Amniotic epithelial cell (primary cell): Measurements from ENCODE around the gene C2CD2.

Experiments used
- DNase-seq: peaks from one replicate; pipeline ENCODE4 v3.0.0-alpha.2; 2010; ENCODE audit warnings: low read depth

Gene C2CD2

DNA sequence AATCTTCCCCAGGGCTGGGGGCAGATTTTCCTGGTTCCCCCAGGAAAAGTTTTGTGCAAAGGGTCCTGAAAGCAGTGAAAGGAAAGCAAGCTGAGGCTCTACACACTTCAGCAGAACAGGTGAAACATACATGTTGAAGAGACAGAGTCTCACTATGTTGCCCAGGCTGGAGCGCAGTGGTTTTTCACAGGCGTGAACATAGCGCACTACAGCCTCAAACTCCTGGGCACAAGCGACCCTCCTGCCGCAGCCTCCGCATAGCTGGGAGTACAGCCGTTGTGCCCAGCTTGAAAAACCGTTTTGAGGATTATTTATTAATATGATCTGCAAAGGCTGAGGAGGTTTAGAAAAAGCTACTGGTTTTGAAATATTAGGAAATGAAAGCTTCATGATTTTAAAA lies 86.5 kb downstream of the C2CD2 start:
- no peak for DNase-seq

DNA sequence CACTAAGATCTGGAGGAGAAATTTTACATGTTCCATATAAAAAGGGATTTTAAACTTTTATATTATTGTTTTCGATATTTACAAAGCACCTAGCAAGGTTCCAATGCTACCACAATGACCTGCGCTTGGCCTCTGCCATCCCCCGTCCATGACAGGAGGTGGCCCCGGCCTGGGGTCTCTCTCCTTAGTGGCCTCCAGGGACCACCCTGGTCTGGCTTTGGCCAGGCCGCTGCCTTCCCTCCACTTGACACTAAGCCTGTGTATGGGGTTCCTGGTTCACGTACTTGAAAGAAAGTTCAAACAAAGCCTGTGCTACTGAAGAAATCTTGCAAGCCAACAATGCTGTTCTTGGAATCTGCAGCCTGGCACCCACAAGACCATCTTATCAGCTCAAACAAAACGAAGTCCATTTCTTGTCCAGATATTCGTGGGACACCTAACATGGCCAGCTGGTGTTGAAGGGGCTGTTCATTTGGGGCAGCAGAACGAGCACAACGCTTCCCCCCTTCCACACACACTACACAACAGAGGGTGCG lies 87.5 kb downstream of the C2CD2 start:
- DNase-seq = no peak

DNA sequence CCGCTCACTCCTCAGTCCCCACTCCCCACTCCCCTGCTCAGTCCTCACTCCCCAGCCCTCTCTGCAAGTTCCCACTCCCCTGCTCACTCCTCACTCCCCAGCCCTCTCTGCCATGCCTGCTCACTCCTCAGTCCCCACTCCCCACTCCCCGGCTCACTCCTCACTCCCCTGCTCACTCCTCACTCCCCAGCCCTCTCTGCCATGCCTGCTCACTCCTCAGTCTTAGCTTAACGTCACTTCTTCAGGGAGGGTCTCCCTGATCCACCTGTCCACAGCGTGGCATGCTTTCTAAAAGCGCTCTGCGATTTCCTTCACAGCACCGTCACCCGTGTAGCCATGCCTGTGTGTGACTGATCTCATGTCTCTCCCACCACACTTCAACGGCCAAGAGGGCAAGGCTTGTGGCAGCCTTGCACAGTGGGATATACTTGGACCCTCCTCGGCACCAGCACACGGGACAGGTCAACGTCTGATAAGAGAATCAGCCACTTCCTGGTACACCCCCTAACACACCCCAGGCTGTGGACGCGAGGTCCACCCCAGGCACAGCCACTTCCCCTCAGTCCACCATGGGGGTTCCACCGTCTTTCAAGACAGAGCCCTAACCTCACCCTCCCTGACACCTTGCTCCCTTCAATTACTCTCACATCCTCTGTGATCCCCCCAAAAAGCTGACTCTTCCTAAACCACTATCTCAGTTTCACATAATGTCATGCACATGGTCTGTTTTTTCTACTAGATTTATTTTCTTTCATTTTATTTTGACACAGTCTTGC lies 88.6 kb downstream of the C2CD2 start:
- no peak for DNase-seq

DNA sequence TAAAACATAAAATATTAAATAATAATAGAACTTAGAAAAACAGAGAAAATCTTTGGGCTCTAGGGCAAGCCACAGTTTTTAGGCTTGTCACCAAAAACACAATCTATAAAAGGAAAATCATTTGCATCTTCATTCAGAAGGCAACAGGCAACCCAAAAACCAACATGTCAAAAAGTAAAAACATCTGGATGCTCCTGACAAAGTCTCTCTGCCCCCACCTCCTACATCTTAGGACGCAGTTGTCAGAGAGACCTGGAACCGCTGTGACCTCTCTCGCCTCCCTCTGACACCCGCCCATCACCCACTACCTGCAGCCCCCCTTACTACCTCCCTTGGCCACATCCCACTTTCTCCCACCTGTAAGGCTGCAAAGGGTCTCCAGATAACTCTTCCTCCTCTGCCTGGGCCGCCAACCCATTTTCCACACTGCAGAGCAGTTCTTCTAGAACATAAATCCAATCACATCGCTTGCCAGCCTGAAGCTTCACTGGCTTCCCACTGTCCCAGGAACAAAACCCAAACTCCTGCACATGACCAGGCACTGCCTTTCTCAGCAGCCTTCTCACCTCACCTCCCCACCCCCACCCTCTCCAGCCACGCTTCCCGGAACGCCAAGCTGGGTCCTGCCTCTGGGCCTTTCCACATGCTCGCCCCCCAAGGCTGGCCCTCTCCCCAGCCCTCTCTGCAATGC lies 89.4 kb downstream of the C2CD2 start:
- DNase-seq = no peak

DNA sequence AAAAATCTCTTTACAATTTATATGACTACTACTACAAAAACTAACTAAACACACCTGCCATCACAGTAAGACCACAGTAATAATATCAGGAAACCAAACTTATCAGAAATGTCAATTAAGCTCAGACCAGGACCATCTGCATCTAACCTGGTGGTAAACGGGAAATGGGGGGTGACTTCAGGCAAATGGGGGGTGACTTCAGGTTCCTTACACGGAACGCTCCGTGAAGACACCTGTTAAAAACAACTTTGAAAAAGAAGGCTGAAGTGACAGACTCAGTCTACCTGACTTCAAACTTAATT lies 90.4 kb downstream of the C2CD2 start:
- DNase-seq = no peak

DNA sequence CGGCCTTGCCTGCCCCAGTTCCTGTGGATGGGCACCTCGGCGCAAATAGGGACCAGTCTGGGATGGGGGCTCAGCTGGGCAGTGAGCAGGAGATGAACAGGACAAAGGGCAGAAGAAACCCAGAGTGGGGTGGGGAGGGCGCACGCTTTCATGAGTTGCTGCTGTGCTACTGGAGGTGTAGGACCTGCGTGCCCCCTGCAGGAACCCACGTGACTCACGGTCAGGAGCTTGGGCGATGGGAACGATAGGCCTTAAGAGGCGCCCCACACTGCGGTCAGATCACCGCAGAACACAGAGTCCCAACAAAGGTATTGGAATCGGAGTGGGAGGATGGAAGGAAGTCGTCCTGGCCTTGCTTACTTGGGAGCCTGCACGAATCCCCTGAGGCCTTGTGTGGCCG lies 91.8 kb downstream of the C2CD2 start:
- no peak for DNase-seq

DNA sequence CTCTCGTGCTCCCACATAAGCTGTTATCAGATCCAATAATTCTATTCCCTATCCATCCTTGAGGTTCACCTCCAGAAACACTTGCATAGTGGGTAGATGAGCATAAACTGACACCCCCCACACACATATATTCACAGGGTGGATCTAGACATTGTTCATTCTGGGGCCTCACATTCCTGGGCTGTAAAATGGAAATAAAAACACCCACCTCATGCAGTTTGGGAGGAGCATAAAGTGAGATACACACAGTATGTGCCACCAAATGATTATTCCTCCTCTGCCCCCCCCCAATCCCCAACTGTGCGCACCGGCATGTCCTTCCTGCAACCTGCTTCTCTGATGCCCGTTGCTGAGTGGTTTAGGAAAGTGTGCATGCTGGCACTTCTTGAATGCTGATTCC lies 92.6 kb downstream of the C2CD2 start:
- DNase-seq = no peak

DNA sequence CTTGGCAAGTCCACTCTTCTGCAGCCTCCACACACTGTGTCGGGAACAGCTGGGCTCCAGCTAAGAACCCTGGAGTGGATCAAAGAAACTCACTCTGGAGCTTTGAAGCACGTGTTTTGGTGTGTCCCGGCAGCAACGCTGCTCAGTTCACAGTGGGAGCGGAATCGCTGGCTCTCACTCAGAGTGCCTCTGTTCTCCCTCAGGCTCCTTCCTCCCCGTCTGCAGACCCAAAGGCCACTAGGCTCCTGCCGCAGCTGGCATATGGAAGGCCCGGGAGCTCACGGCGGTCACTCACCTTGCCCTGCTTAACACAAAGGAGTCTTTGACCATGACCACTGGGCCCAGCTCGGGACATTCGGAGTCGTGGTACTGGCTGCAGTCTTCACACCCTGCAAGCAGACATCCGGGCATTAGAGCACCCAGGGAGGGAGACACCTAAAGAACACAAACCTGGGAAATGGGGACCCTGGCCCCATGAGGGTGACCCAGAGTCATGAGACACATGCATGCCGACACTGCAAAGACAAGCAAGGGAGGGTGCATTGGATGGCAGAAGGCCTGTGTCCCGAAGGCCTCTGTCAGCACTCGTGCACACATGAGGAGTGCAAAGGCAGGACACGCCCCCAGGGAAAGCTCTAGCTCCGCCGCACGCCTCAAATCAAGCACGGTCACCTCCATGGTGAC lies 94.4 kb downstream of the C2CD2 start:
- no peak for DNase-seq

DNA sequence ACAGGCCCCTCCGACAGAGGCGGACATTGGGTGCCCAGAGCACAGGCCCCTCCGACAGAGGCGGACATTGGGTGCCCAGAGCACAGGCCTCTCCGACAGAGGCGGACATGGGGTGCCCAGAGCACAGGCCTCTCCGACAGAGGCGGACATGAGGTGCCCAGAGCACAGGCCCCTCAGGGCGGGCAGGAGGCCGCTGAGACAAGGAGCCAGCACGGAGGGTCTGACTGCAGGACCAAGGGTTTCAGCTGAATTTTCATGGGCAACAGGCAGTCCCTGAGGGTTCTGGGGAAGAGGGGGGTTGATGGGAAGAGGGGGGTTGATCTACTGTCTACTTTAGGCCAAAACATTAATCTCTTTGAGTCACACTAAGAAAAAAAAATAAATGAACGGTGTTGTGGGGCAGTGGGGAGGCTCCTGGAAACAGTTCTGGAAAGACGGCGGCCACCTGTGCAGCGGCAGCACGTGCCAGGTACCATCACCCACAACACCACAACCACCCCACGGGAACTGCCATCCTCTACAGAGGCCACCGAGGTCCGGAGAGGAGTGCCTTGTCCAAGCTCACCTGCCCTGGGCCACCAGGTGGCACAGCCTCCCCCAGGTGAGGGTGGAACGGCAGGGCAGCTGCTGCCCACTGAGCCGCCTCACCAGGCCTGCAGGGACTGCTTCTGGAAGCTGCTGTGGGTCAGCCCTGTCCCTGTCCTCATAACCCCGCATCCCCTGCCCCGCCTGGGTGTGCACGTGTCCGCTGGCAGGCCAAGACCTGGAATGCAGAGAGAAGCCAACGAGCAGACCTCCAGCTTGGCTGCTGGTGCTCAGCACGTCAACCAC lies 95.1 kb downstream of the C2CD2 start:
- DNase-seq = no peak

DNA sequence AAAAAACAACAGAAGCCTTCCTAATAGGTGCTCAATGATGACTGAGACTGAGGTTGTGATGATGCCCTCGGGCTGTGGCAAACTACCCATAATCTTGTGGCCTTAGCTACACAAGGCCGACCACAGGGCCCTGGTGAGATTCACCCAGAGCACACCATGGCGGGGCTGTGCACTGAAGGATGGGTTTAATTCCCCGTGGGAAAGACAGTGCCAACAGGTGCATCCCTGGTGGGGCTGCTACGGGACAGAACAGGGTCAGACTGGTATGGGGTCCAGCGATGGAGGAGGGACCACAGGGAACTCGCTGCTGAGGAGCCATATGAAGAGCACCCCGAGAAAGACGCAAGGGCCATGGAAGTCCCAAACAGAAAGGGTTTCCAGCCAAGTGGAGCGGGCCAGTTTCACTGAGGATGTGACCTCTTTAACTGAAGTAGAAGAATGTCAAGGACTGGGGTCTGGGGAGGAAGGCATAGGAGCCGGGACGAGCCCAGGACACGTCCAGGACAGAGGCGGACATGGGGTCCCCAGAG lies 96.0 kb downstream of the C2CD2 start:
- no peak for DNase-seq

DNA sequence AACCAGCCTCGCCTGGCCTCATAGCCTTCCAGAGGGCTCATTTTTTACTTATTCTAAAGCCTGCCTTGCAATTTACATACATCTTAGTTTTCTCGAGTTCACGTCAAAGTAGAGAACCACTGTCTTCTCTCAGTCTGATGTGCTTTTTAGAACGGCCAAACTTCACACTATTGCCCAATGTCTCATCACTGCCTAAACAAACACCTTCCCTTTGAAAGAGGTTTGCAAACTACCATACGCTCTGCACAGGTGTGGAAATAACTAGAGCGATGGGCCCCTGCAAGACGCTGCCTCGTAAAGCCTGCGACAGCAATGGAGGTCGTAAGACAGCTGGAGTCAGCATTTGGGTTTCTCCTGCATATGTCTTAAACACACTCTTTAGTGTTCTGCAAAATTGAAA lies 97.2 kb downstream of the C2CD2 start:
- DNase-seq = no peak

DNA sequence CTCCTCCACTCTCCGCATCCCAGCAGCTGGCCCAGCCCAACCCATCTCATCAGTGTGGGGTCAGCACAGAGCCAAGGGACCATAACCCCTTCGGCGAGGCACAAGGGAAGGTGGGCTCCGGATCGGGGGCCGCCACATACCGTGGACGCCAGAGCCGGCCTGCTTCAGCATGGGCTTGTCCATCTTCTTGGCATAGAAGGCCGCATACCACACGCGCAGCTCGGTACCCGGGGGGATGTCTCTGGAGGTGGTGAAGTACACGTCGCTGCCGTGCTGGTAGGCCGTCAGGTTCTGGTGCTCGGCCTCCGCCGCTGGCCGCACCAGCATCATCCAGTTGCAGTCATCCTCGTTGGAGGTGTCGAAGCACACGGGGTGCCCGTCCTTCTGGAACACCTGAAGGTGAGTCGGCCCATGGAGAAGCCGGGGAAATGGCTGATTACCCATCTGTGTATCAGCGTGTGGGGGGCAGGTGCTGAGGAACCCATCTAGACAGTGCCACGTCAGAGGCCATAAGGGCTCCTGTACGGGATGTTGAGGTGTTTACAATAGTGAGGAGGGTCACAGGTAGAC lies 99.3 kb downstream of the C2CD2 start:
- no peak for DNase-seq

DNA sequence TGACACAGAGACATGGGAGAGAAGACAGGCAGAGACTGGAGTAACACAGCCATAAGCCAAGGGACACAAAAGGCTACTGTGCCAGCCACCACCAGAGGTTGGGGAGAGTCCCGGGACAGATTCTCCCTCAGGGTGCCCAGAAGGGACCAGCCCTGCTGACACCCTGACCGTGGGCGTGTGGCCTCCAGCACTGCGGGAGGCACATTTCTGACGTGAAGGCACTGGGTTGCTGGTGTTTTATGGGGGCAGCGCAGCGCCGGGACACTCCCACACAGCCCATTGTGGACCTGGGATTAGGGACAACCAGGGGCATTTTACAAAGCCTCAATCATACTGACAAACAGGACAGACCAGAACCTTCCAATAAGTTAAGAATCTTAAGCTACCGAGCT lies 100.9 kb downstream of the C2CD2 start:
- DNase-seq = no peak

DNA sequence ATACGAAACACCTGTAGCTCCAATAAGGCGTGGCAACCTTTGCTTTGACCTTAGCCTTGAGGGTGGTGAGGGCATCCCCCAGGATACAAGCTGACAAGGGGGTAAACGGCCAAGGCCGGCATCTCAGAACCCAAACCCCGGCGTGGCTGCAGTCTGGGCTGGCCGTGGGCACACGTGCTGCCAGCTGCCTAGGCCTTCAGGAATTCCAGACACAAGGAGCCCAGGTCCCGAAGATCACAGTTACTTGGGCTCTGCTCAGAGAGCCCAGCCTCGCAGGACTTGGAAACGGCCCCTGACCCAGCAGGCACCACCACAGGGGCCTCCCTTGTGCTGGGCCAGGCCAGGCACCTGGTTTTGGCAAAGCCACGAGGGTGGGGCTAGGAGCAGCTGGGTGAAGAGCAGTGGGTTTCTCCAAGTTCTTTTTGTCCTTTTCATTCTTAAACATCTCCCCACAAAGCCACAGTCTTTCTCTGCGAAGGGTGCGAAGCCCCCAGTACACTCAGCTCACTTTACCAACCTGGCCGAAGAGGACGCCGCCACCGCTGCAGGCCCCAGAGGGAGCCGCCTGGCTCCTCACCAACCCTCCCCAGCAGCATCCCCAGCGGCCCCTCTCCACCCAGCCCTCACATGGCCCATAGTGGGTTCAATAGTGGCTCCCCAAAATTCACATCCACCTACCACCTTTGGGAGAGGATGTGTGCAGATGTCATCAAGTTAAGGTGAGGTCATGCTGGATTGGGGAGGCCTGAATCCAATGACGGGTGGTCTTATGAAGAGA lies 101.5 kb downstream of the C2CD2 start:
- DNase-seq = no peak

DNA sequence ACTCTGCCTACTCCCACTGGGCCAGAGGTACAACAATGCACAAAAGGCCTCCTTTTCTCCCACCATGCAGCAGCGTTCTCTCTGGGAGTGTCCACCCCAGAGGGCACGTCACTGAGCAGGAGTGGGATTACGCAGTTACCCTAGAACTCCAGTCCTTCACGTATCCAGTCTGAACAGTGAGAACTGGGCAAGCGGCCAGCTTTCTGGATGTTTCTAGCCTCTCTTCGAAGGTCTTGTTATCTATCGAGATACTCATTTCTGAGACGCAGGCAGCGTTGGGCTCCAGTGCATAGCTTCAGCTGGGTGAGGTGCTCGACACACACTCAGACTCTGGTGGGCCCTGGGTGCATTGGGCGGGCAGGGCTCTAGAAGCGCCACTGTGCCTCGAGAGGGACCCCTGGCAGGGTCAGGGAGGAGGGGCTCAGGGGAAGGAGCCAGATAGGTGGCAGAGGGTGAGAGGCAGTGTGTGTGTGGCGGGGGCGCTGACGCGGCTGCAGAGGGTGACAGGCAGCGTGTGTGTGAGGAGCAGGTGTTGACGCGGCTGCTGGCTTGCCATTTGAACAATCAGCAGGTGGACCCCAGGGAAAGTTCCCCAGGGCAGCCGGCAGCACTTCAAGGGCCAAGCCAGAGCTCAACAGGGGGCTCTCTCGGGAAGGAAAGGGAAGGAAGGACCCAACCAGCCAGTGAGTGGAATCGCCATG lies 102.6 kb downstream of the C2CD2 start:
- no peak for DNase-seq

DNA sequence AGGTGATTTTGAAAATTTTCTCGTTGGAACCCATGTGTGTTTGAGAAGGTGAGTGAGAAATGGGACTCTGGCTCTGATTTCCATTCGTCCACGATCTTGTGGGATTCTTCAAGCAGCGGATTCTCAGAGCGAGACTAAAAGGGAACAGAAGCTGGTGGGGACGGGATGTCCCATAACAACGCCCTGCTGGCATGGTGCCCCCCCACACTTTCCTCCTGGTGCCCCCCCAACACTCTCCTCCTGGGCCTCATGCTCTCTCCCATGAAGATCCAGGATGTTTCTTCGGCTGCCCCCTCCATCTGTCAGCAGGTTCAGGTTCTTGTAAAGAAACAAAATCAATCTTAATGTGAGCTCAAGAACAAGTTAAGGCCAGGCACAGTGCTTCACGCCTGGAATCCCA lies 103.7 kb downstream of the C2CD2 start:
- DNase-seq = no peak

DNA sequence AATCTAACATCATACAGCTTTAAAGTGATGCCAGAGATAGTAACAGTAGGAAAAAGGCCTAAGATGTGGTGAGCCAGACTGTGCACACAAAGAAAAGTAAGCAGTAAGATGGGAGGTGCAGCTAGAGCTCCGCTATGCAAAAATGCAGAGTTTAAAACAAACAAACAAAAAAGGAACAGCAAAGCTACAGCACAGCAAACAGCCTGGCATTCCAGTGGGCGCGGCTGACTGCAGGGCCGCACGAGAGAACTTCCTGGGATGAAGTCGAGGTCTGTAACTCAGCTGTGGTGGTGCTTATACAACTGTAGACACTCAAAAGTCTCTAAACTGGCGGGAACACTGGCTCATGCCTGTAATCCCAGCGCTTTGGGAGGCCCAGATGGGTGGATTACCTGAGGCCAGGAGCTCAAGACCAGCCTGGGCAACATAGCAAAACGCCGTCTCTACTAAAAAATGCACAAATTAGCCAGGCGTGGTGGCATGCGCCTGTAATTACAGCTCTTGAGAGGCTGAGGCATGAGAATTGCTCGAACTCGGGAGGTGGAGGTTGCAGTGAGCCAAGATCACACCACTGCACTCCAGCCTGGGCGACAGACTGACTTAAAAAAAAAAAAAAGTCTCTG lies 104.7 kb downstream of the C2CD2 start:
- no peak for DNase-seq

DNA sequence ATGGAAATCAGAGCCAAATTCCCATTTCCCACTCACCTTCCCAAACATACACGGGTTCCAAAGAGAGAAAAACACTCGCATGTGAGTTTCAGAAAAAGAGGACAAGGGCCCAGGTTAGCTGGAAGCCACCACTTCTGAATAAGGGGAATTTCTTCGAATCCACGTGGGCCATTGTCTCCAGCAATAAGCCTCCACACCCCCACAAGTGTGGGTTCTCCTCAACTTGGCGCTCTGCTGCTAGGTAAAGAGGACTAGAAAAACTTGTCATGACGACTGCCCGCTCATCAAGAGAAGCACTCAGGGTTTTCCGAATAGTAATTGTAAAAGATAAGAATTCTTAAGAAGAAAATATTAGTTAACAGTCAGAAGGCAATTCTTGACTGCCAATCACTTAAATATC lies 105.3 kb downstream of the C2CD2 start:
- DNase-seq = no peak

DNA sequence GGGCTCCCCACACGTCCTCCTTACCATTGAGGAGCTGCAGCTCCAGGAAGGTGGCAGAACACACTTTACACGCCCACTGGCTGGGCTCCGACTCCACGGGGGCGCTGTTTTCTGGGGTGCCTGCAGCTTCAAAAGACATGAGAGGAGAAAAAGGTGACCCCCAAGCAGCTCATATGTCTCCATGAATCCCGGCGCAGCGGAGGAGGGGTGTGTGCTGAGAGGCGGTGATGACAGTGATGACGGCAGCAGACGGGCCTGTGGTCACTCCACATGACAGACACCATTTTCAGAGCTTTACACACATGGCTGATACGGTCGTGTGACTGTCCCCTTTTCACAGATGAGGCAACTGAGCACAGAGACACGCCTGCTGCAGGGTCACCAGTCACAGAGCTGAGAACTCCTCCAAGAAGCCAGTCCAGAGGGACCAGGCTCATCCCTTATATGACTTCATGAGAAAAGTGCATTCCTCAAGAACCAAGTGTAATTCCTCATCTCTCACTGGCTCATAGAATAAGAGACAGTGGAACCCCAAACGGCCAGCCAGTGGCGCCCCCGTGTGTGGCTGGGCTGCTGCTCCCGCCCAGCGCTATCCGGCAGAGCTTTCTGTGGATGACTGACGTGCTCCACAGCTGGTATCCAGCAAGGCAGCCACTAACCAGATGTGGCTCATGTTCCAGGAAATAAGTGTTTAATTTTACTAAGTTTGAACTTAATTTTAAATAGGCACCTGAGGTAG lies 106.6 kb downstream of the C2CD2 start:
- DNase-seq = no peak
